Activated naive CD4-positive, alpha-beta T cell (primary cell): ENCODE results near the gene OAT.
"Not testable (repeated sequence)": the region's sequence is repeated elsewhere in the genome, so short reads cannot be mapped to it uniquely, and the experiment has no call there.

Experiments used
- DNase-seq, 4 experiments: peaks; one replicate each; lab custom pipeline; 2025; lab: John Stamatoyannopoulos, UW

The OAT gene

DNA sequence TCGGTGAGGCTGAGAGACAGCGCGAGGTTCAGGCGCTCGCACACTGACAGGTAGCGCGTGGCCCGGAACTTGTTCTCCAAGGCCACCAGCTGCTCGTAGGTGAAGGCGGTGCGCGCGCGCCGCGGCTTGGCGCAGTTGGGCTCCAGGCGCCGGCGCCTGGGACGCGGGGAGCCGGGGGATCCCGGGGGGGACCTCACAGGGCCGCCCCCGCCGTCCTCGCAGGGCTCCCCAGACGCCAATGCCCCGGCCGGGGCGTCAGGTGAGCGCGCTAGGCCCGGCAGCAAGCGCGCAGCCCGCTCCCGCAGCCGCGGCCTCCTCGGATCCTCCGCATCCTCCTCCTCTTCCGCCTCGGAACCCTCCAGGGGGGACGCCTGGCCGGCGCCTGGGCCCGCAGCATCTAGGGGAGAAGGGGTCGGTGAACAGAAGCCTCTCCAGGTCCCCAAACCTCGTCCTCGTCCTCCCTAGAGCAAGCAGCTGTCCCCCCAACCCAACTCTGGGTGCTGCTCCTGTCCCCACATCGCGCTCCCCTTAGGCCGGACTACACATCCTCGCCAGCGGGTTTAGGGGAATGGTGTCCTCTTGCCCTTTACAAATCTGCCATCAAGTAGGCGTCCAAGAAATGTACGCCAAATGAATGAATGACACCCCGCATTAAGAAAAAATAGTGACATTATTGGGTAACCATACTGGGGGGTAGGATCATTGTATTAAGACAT is 29.2 kb upstream of the OAT start:
- no peak for DNase-seq

DNA sequence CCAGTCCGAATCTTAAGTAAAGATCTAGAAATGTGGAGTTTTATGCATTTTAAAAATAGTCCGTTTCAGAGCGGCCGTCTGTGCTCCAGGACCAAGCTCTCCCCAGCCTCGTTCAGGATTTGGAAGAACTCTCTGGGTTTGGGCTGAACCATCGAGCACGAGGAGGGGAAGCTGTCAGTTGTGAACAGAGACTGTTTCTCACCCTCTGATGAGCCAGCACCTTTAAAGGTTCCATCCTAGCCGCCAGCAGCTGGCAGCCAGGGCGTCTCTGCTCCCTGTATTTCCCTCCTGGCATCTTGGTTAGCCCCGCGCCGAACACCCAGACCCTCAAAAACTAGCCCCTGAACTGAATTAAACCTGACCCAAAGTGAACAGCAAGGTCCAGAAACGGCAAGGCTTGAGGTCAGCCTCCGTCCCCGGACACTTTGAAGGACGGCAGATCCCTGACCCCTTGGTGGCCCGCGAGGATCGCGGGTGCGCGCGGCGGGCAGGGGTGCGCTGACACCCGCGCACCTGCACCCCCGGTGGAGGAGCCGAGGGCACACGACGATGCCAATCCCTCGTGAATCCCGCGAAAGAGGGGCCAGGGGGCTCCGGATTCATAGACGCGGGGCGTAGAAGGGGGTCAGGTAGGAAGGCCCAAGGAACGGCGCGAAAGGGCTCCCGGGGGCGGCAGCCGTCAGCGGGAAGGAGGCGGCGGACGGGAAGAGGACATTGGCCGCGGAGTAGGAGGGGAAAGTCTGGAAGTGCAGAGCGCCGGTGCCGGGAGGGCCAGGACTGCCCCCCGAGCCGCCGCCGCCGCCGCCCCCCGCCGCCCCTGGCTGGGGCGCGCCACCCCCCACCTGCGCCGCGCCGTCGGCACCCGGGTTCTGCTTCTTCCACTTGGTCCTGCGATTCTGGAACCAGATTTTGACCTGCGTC is 28.4 kb upstream of the OAT start:
- no peak for DNase-seq

DNA sequence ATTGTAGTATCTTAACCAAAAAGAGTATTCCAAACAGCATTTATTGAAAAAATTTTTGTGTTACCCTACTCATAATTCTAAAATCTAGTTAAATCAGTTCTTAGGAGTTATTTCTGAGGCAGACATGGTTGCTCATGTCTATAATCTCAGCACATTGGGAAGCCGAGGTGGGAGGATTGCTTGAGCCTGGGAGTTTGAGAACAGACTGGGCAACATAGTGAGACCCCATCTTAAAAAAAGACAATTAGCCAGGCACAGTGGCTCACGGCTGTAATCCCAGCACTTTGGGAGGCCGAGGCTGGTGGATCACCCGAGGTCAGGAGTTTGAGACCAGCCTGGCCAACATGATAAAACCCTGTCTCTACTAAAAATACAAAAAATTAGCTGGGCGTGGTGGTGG is 23.0 kb upstream of the OAT start:
- DNase-seq: not testable (repeated sequence)

DNA sequence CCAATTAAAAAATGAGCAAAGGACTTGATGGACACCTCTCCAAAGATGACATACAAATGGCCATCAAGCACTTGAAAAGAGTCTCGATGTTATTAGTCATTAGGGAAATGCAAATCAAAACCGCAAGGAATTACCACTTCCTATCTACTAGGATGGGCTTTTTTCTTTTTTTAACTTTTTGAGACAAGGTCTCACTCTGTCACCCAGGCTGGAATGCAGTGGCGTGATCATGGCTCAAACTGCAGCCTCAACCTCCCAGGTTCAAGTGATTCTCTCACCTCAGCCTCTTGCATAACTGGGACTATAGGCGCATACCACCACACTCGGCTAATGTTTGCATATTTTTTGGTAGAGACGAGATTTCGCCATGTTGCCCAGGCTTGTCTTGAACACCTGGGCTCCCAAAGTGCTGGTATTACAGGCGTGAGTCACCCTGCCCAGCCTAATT is 17.5 kb upstream of the OAT start:
- DNase-seq: no peak

DNA sequence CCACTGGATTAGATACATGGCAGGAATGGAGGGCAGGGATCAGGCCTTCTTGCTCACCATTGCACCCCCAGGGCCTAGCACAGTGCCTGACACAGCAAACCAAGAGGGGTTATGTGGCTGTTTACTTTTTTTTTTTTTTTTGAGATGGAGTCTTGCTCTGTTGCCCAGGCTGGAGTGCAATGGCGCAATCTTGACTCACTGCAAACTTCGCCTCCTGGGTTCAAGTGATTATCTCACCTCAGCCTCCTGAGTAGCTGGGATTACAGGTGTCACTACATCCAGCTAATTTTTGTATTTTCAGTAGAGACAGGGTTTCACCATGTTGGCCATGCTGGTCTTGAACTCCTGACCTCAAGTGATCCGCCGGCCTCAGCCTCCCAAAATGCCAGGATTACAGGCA is 17.0 kb upstream of the OAT start:
- not testable (repeated sequence) for DNase-seq

DNA sequence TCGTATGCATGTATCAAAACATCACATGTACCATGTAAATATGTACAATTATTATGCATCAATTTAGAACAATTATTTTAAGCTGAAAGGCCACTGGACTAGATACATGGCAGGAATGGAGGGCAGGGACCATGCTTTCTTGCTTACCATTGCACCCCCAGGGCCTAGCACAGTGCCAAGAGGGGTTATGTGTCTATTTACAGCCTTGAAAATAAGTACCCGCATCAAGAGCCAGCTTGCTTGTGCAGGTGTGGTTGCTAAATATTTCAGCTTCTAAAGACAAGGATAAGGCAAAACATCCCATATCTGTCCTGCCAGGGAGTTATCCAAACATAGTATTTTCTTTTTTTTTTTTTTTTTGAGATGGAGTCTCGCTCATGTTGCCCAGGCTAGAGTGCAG is 14.7 kb upstream of the OAT start:
- DNase-seq: no peak

DNA sequence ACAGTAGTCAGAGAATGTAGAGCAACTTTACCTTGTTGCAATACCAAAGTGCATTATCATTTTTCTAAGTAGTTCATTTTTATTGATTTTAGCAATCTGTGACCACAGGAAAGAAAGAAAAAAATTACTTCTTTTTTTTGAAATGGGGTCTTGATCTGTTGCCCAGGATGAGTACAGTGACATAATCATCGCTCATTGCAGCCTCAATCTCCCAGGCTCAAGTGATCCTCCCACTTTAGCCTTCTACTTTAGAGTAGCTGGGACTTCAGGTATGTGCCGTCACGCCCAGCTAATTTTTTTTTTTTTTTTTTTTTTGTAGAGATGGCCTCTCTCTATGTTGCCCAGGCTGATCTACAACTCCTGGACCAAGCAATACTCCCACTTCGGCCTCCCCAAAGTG is 11.4 kb upstream of the OAT start:
- no peak for DNase-seq

DNA sequence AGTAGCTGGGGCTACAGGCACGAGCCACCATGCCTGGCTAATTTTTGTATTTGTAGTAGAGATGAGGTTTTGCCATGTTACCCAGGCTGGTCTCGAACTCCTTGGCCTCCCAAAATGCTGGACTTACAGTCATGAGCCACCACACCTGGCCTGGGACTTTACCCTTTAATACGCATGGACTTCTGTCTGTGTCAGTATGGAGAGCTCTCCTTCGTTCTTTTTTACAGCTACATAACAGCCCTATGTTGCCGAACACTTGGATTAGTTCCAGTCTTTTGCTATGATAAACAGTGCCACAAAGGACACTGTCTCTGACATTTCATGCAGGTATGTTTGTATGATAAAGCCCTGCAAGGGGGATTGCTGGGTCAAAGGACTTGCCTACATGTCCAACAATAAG is 10.9 kb upstream of the OAT start:
- DNase-seq: no peak

DNA sequence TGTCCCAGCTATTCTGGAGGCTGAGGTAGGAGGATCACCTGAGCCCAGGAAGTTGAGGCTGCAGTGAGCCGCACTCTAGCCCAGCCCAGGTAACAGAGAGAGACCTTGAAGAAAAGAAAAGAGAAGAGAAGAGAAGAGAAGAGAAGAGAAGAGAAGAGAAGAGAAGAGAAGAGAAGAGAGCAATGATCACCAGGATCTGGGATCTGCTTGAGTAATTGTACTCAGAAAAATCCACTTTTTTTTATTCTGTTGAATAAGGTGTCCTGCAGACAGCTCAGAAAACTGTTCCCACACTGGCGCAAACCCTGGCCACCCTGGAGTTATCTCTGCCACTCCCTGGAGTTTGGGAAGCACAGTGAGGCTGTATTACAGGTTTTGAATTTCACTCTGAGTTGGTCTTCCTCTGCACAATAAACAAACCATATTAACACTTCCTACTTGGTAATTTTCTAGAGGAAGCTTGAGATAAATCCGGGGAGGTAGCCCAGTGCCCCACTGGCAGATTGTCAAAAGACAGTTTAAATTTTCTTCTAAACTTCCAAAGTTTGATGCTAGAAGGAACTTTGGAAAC is 9.6 kb upstream of the OAT start:
- DNase-seq: no peak

DNA sequence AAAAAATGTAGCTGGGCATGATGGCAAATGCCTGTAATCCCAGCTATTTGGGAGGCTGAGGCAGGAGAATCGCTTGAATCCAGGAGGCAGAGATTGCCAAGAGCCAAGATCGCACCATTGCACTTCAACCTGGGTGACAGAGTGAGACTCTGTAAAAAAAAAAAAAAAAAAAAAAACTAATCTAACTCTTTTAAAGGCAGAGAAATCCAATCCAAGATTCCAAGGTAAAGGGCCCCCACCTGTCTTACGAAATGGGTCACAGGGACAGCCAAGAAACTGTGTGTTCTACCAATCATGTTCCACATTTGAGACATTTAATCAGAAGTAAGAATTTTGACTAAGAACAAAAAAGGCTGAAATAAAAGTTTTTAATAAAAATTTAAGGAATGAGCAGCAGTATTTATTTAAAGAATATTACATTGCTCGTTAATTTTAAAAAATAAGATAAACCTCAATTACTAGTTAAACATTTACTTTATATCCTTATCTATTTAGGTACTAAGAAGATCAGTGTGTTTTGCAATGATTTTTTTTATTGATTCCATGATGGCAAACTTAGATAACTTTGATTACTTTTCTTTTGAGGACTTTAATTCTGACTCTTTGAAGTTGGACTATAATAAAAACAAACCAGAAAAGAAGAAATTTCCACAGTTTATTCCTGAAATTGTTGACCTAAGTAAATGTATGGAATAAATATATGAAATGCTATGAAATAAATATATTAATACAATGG is 6.7 kb upstream of the OAT start:
- DNase-seq: no peak

DNA sequence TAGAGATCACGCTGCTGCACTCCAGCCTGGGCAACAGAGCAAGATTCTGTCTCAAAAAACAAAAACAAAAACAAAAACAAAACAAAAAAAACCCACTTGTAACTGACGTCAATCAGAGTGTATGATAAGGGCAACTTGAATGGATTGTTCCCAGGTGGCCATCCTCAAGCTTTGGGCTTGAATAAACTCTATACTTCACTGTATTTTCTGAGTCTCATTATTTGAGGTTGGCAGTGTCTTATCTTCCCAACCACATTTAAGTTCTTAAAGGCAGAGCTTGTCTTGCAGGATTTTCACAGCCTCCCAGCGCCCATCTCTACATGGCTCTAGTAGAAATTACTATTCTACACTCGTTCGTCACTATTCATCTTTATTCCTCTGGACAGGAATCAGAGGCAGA is 5.1 kb upstream of the OAT start:
- DNase-seq: no peak

DNA sequence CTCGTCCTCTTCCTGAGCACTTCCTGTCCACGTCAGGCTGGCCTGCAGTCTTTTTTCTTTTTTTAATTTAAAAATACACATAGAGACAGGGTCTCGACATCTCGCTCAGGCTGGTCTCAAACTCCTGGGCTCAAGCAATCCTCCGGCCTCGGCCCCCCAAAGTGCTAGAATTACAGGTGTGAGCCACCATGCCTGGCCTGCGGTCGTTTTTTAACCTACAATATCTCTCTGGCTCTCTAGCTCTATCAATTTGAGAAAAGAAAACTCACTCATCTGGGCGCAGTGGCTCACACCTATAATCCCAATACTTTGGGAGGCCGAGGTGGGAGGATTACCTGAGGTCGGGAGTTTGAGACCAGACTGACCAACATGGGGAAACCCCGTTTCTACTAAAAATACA is 4.0 kb upstream of the OAT start:
- no peak for DNase-seq

DNA sequence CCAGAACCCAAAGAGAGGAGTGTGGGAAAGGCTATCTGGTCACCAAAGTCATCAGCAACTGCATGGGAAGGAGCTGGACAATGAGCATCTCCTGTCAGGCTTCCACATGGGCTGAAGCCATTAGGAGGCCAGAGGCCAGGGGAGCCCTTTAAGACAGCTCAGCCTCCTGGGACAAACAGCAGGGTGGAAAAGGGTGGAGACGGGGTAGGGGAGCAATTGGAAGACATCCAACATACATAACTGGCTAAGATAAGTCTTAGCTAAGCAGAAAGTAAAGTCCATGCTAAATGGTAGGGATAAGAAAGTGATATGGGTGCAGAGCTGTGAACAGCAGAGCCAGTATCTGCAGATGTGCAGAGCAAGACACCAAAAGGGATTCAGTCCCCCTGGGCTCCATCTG is 1.5 kb upstream of the OAT start:
- DNase-seq: no peak

DNA sequence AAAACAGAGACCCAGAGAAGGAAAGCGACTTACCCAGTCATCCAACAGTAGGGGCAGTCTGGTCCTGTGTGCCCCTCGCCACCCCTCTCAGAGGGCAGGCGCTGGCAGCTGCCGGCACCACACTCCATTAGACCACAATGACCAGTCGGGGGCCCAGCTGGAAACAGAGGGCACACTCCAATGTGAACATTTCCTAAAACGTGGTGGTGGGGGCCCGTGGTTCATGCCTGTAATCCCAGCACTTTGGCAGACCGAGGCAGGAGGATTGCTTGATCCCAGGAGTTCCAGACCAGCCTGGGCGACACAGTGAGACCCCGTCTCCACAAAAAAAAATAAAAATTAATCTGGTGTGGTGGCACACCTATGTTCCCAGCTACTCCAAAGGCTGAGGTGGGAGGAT is 912 bp upstream of the OAT start:
- DNase-seq: no peak

DNA sequence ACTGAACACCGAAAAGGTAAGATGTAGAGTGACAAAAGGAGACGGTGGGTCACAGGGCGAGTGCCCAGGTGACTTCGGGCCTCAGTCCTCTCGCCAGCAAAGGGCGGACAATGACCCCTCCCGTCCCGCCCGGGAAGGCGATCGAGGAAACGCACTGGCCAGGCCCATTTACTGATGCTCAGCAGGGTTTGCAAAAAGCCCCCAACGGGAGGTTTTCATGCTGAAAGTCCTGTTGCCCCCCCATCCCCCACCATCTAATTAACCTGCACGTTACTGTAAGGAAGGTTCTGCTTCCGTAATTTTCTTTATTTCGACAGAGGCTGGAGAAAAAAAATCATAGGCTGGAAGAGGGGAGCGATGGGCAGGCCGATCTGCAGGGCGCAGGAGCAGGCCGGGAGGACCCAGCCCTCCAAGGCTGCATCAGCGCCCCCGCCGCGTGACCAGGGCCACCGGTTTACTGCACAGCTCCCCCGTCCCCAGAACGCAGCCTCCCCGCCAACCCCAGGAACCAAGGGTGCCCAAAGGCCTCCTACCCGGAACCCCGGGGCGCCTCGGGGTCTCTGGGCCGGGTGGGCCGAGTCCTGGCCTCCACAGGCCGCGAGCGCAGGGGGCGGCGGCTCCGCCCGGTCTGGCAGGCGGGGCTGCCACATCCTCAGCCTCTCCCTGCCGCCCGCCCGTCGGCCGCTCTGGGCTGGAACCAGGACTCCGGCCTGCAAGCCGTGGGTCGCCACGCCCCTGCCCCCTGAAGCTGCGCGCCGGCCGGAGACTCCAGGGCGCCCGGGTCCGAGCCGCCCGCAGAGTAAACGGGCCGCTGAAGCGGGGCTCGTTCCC is 613 bp downstream of the OAT start:
- peak; percentile 6 to 35 (median 30) for DNase-seq

DNA sequence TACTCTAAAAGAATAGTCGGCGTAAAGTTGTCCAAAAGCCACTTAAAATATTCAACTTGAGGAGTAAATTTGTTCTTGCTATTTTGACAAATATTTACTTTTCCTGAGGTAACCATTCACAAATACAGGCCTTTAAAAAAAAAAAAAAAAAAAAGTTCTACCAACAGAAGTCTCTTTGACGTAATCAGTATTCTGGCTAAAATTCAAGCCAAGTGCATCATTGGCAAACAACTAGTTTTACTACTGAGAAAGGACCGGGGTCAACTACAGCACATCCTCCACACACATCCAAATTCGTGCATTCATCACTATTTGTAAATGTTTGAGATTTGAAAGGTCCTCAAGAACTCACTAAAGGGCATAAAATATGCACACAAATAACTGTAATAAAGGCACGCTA is 2.0 kb downstream of the OAT start:
- no peak for DNase-seq

DNA sequence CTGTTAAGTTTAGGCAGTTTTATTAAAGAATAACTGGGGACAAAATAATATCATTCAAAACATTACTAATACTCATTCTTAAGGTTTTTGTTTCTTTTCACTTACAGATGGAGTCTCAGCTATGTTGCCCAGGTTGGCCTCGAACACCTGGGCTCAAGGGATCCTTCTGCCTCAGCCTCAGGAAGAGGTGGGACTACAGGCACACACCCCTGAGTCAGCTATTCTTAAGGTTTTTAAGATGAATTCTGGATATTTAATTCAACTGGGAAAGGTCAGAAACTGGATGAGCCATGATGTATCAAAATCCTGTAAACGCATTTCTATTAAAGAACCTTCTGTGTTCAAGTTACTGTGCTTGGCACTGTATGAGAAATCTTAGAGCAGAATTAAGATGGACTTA is 3.5 kb downstream of the OAT start:
- no peak for DNase-seq

DNA sequence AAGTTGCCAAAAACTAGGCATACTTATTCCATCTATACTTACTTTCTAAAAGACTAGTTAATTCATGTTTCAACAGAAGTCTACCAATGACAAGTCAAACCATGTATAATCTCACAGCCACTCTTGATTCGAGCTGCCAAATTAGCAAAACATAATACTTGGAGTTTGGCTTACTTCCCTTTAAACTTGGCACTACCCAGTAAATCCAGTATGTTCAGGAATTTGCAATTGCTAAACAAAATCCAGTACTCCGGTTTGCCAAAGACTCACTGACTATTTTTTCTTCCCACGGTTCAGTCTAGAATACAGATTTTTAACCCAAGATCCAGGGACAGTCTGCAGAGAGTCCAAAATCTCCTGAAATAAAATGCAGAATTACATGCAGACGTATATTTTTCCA is 4.6 kb downstream of the OAT start:
- DNase-seq: no peak

DNA sequence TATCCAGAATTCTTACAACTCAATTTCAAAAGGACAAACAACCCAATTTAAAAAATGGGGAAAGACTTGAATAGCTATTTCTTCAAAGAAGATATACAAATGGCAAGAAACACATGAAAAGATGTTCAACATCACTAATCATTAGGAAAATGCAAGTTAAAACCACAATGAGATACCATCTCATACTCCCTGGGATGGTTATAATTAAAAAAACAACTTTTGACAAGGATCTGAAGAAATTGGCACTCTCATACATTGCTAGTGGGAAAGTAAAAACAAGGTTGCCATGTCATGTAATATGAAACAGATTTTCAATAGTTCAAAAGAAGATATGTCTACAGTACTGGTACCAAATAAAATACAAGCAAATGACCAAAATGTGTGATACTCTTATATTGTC is 9.0 kb downstream of the OAT start:
- DNase-seq: no peak

DNA sequence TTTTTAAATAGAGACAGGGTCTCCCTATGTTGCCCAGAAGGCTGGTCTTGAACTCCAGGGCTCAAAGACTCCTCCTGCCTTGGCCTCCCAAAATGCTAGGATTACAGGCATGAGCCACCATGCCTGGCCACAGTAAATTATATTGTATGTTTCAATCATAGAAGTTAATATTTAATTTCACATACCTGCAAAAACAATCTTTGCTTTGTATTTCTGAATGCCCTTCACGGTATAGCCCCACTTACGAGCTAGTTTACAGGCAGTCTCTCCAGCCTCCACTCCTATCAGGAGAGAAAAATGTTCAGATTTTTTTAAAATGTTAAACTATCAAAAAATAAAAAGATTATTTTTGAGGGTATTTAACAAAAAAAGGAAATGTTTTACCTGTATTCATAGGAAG is 10.4 kb downstream of the OAT start:
- DNase-seq: no peak

DNA sequence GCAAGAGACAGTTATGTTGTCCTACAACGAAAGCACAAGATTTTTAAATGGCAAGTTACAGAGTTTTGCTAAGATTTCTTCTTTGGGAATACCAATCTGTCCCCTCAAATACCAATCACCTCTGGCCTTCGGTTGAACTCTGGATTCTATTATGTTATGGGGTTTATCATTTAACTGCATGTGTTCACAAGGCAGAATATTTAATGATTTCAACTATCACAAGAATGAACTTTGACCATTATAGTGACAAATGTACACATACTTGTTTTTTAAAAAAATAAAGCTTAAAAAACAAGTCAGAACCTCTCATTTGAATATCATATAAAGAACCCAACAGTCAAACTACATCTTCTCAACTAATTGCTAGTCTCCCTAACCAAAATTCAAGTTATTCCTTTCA is 11.3 kb downstream of the OAT start:
- DNase-seq: no peak

DNA sequence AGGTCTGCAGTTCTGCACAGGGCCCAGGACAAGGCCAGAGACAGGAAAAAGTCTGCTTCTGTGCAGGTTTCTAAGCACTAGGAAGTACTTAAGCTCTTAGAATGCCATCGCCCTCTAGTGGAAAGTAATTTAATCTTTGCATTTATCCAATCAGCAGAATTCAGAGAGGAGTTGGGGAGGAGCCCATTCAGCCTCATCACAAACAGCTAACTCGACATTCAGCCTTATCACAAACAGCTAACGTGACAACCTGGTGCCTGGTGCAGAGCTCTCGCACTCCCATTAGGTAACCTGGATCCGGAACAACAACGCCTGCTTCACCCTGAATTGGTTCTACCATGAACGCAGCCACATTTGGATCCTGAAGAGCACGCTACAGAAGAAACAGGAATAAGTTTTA is 15.2 kb downstream of the OAT start:
- peak in 1 of 4 experiments; percentile 3 for DNase-seq
